SK-N-SH (cell line): Measurements from ENCODE around the gene TXNRD1. TPM values are rescaled to one million over a fixed set of nuclear protein-coding genes. Genes with fewer than 3 reads are reported as not detected.

Experiments used
- CTCF ChIA-PET: fragments of 300-600, 350-600 bp; formaldehyde crosslinking; extraction: SDS; loops from one replicate; lab custom pipeline; 2021; lab: Yijun Ruan, JAX
- POLR2A ChIA-PET: fragments of 350-600 bp; sonication (Branson Sonifier 250); formaldehyde crosslinking; extraction: SDS; loops from one replicate; lab custom pipeline; 2020; ENCODE audit warnings: antibody characterized with exemption, inconsistent platforms; lab: Yijun Ruan, JAX
- DNase-seq: peaks from one replicate; pipeline ENCODE4 v3.0.0; 2012
- H2AFZ ChIP-seq: fragments of 200-600 bp; sonication (generic); 2 replicates; pipeline ENCODE4 v1.8.1; 2016; ENCODE audit warnings: antibody characterized with exemption, mild to moderate bottlenecking, low read depth
- H3F3A ChIP-seq: fragments of 200-600 bp; sonication (generic); replicated peaks from 2 replicates; pipeline ENCODE3; 2016; ENCODE audit warnings: antibody characterized with exemption, mild to moderate bottlenecking; ENCODE audit not compliant: insufficient read depth
- H3K27ac ChIP-seq, 2 experiments: fragments of 200-500 bp in 1 of 2; fragments of 200-600 bp in 1 of 2; sonication (Bioruptor generic) in 1 of 2; sonication (generic), shearing (Covaris generic) in 1 of 2; 2 replicates each; pipeline versions ENCODE4 v1.5.1 to v1.6.1; 2014 to 2016; ENCODE audit warnings: low read depth in 2 of 2, inconsistent platforms in 1 of 2, low read length in 1 of 2, mild to moderate bottlenecking in 1 of 2, mixed read lengths in 1 of 2
- H3K27me3 ChIP-seq: fragments of 200-600 bp; sonication (generic), shearing (Covaris generic); 2 replicates; pipeline ENCODE4 v1.6.1; 2016; ENCODE audit warnings: mixed run types; ENCODE audit not compliant: insufficient read depth
- H3K36me3 ChIP-seq, 2 experiments: fragments of 200-500 bp in 1 of 2; fragments of 200-600 bp in 1 of 2; sonication (Bioruptor generic) in 1 of 2; sonication (generic) in 1 of 2; replicated peaks in 1 of 2; 2 replicates each; pipeline versions ENCODE3 to v1.5.1; 2014 to 2016; ENCODE audit warnings: low read length in 1 of 2, mild to moderate bottlenecking in 1 of 2; ENCODE audit not compliant: insufficient read depth in 2 of 2, control insufficient read depth in 1 of 2
- H3K4me1 ChIP-seq, 2 experiments: fragments of 200-500 bp in 1 of 2; fragments of 200-600 bp in 1 of 2; sonication (Bioruptor generic) in 1 of 2; sonication (generic), shearing (Covaris generic) in 1 of 2; 2 replicates each; pipeline versions ENCODE4 v1.5.1 to v1.6.1; 2014 to 2016; ENCODE audit warnings: low read depth in 1 of 2, low read length in 1 of 2, mixed run types in 1 of 2; ENCODE audit not compliant: insufficient read depth in 2 of 2, control insufficient read depth in 1 of 2
- H3K4me2 ChIP-seq: fragments of 200-600 bp; sonication (generic), shearing (Covaris generic); 2 replicates; pipeline ENCODE4 v1.6.1; 2017; ENCODE audit warnings: mixed run types
- H3K4me3 ChIP-seq, 2 experiments: fragments of 200-500 bp in 1 of 2; fragments of 200-600 bp in 1 of 2; sonication (Bioruptor generic) in 1 of 2; sonication (generic), shearing (Covaris generic) in 1 of 2; 2 replicates each; pipeline versions ENCODE4 v1.5.1 to v1.8.1; 2014 to 2016; ENCODE audit warnings: low read depth in 2 of 2, inconsistent platforms in 1 of 2, low read length in 1 of 2, mild to moderate bottlenecking in 1 of 2, mixed read lengths in 1 of 2, moderate library complexity in 1 of 2
- H3K79me2 ChIP-seq: fragments of 200-600 bp; sonication (generic); 2 replicates; pipeline ENCODE4 v1.8.1; 2017; ENCODE audit warnings: mild to moderate bottlenecking; ENCODE audit not compliant: insufficient read depth
- H3K9ac ChIP-seq: fragments of 200-600 bp; sonication (generic); 2 replicates; pipeline ENCODE4 v1.6.1; 2017; ENCODE audit warnings: mixed run types
- H3K9me2 ChIP-seq: fragments of 200-600 bp; sonication (generic); 2 replicates; pipeline ENCODE4 v1.6.1; 2017; ENCODE audit warnings: mixed run types
- H3K9me3 ChIP-seq: fragments of 200-600 bp; sonication (generic); 2 replicates; pipeline ENCODE4 v1.6.1; 2017; ENCODE audit warnings: mixed run types, mild to moderate bottlenecking, moderate library complexity
- H4K20me1 ChIP-seq: fragments of 200-600 bp; sonication (generic); 2 replicates; pipeline ENCODE4 v1.6.1; 2017; ENCODE audit warnings: mild to moderate bottlenecking, mixed run types; ENCODE audit not compliant: insufficient read depth
- CHD2 ChIP-seq: fragments of 150-350 bp; IDR thresholded peaks from 2 replicates; pipeline ENCODE4 v1.6.1; 2018; ENCODE audit warnings: low read length; ENCODE audit not compliant: partially characterized antibody
- CTCF ChIP-seq: fragments of 200-600 bp; sonication (generic); IDR thresholded peaks from 2 replicates; pipeline ENCODE4 v1.6.1; 2017; ENCODE audit warnings: antibody characterized with exemption, mild to moderate bottlenecking, moderate library complexity
- ELF1 ChIP-seq: IDR thresholded peaks from 2 replicates; pipeline ENCODE4 v1.4.0; 2012
- EZH2phosphoT487 ChIP-seq: fragments of 200-600 bp; sonication (generic); IDR thresholded peaks from 2 replicates; pipeline ENCODE4 v1.6.1; 2017; ENCODE audit warnings: low read depth, mixed run types, mild to moderate bottlenecking, antibody characterized with exemption, moderate library complexity, borderline replicate concordance
- GABPA ChIP-seq: IDR thresholded peaks from 2 replicates; pipeline ENCODE4 v1.4.0; 2012; ENCODE audit warnings: low read depth, mild to moderate bottlenecking
- GATA2 ChIP-seq: sonication (generic); formaldehyde crosslinking; IDR thresholded peaks from 2 replicates; pipeline ENCODE4 v1.5.0; 2020; ENCODE audit warnings: mild to moderate bottlenecking, missing genetic modification reagents
- MAX ChIP-seq: IDR thresholded peaks from 2 replicates; pipeline ENCODE4 v1.4.0; 2012; ENCODE audit warnings: low read depth
- NRF1 ChIP-seq: IDR thresholded peaks from 2 replicates; pipeline ENCODE4 v1.6.1; 2012; ENCODE audit warnings: low read depth, mild to moderate bottlenecking, low read length
- POLR2AphosphoS5 ChIP-seq: IDR thresholded peaks from 2 replicates; pipeline ENCODE4 v1.6.1; 2012; ENCODE audit warnings: low read depth, low read length
- REST ChIP-seq: IDR thresholded peaks from 2 replicates; pipeline ENCODE4 v1.6.1; 2012; ENCODE audit warnings: mild to moderate bottlenecking, low read depth, low read length, moderate library complexity
- RFX5 ChIP-seq: IDR thresholded peaks from 2 replicates; pipeline ENCODE4 v1.6.1; 2012; ENCODE audit warnings: mild to moderate bottlenecking, improper control_type of control experiment, low read length
- TAF1 ChIP-seq: IDR thresholded peaks from 2 replicates; pipeline ENCODE4 v1.6.1; 2012; ENCODE audit warnings: low read depth, mild to moderate bottlenecking, low read length, moderate library complexity, borderline replicate concordance
- TCF12 ChIP-seq: IDR thresholded peaks from 2 replicates; pipeline ENCODE4 v1.4.0; 2012
- USF1 ChIP-seq: IDR thresholded peaks from 2 replicates; pipeline ENCODE4 v1.4.0; 2012; ENCODE audit warnings: low read depth, borderline replicate concordance
- USF2 ChIP-seq: fragments of 150-350 bp; IDR thresholded peaks from 2 replicates; pipeline ENCODE4 v1.6.1; 2017; ENCODE audit warnings: antibody characterized with exemption, low read length, low read depth, borderline replicate concordance
- YY1 ChIP-seq: IDR thresholded peaks from 2 replicates; pipeline ENCODE4 v1.4.0; 2012; ENCODE audit warnings: low read depth, mild to moderate bottlenecking
- WGBS: methylation state at CpG from one replicate; pipeline ENCODE4 v1.1.6; 2017; ENCODE audit warnings: low lambda C conversion rate; 5-methylcytosine and 5-hydroxymethylcytosine counted together
- polyA plus RNA-seq, 3 experiments: library from polyadenylated mRNA; depleted of rRNA; stranded (reverse); fragments of >200 nt; gene quantifications; 2 replicates each; pipeline ENCODE4 v1.2.3, GENCODE V29; 2012

Gene TXNRD1
- polyA plus RNA-seq, 1 of the 3 experiments (the other 2 are of a cell fraction), result 143 TPM

GRCh38 chr12:104337030-104337558 is 121.5 kb downstream of the TXNRD1 start:
- no peaks in the 10 kb centered on the region for H3K9me2 ChIP-seq
- H3K27ac ChIP-seq, result no peak overlapping the region
- peaks cover 0 to 6% of the 10 kb centered on the region in 2 experiments; a peak in 1 of 4 replicates for H3K4me1 ChIP-seq
- H3K9me3 ChIP-seq, result no peaks in the 10 kb centered on the region
- H4K20me1 ChIP-seq, result no peaks in the 10 kb centered on the region
- H3K36me3 ChIP-seq, result peaks cover 79 to 85% of the 10 kb centered on the region in 2 experiments
- H3K27me3 ChIP-seq, result no peaks in the 10 kb centered on the region
- no peak for TF ChIP-seq POLR2AphosphoS5
- TF ChIP-seq MAX, result no peak
- TF ChIP-seq EZH2phosphoT487, result no peak
- no peak for TF ChIP-seq USF2
- TF ChIP-seq YY1, result no peak
- TF ChIP-seq ELF1, result no peak
- no peak for TF ChIP-seq GATA2 (CRISPR knock-in tag)
- TF ChIP-seq TAF1, result no peak
- no peak for TF ChIP-seq NRF1
- no peak for TF ChIP-seq CTCF
- no peak for TF ChIP-seq GABPA
- TF ChIP-seq CHD2, result no peak
- TF ChIP-seq RFX5, result no peak
- no peak for TF ChIP-seq REST
- no peak for TF ChIP-seq USF1
- no peak for TF ChIP-seq TCF12
- H3K79me2 ChIP-seq, result peaks cover 11% of the 10 kb centered on the region; the same call in 1 of the 2 replicates
- H3K4me3 ChIP-seq, result no peak overlapping the region
- H3K9ac ChIP-seq, result no peak overlapping the region
- H2AFZ ChIP-seq, result no peak overlapping the region
- ChIA-PET CTCF (interaction anchor here (0.9 to 1.1 kb wide), 3 partner anchors 9 to 539 kb away, joined by 3 read pairs; no protein-coding TSS in a partner anchor), POLR2A (no interaction called here)
- no peaks in the 10 kb centered on the region for H3F3A ChIP-seq
- DNase-seq, result no peak
- 92% methylated on average over 7 of the region's 7 CpGs for WGBS
- H3K4me2 ChIP-seq, result no peak overlapping the region
